Activated naive CD8-positive, alpha-beta T cell (primary cell): Measurements from ENCODE around the gene SMC4.

Source experiments
- H3K27ac Mint-ChIP-seq: one replicate; pipeline ENCODE4 v1.8.0; 2021; ENCODE audit warnings: mixed read lengths
- H3K27me3 Mint-ChIP-seq: one replicate; pipeline ENCODE4 v1.8.0; 2021; ENCODE audit warnings: mixed read lengths
- H3K36me3 Mint-ChIP-seq: one replicate; pipeline ENCODE4 v1.8.0; 2021; ENCODE audit warnings: mixed read lengths
- H3K4me1 Mint-ChIP-seq: one replicate; pipeline ENCODE4 v1.8.0; 2021; ENCODE audit warnings: low read depth, mixed read lengths
- H3K4me3 Mint-ChIP-seq: one replicate; pipeline ENCODE4 v1.8.0; 2021; ENCODE audit warnings: mild to moderate bottlenecking, mixed read lengths
- H3K9me3 Mint-ChIP-seq: one replicate; pipeline ENCODE4 v1.8.0; 2021; ENCODE audit warnings: low read depth, mixed read lengths

The SMC4 gene

DNA sequence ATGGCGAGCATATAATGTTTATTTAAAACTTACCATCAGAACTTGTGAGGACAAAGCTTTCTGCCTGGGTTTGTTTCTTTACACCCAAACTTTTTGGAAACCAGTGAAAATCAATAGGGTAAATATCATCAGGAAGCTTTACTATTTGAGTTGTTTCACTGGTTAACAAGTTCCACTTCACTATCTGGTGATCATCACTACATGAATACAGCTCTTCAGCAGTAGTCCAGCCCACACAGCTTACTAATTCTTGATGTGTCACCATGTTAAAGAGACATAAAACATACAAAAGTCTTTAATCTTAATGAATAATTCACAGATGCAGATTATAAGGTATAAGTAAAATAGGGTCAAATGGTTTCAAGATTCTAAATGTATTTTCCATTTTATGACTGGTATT lies 18.0 kb upstream of the SMC4 start:
- Mint-ChIP-seq H3K27me3 (no peaks in the 10 kb centered on the region), H3K4me3 (no peak overlapping the region), H3K36me3 (peaks cover 13% of the 10 kb centered on the region)

DNA sequence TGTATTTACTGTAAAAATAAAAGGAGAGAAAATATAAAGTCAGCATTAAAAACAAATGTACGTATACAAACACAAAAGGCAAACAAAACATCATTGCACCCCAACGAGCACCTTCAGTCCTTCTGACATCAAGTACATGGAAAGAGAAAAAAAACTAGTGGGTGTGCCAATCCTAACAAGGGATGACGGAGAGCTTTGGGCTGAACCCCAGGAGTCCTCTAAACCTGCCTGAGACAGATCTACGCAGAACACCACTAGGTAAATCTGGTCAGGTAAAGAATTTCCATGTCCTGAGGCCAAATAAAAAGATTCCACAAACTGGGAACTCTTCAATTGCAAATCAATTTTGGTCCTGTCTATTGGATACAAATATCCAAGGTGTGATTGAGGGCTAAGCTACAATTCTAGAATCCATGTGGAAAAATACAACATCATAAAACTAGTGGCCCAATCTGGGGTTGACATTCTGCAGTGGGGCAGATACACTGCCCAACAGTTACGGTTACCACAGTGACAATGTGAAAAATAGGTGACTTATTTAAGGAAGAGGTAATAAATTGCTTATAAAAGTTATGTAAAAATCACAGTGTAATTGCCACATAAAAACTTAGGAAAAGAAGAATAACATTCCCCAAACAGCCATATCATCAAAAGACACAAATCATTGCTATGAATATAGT lies 14.7 kb upstream of the SMC4 start:
- Mint-ChIP-seq H3K36me3 (peaks cover 19% of the 10 kb centered on the region), H3K27ac (no peak overlapping the region), H3K9me3 (no peaks in the 10 kb centered on the region), H3K4me1 (peaks cover 11% of the 10 kb centered on the region), H3K4me3 (no peak overlapping the region), H3K27me3 (no peaks in the 10 kb centered on the region)

More for the DNA sequence above, 18.0 kb upstream of the SMC4 start:
- no peaks in the 10 kb centered on the region for H3K9me3 Mint-ChIP-seq
- H3K4me1 Mint-ChIP-seq = peaks cover 11% of the 10 kb centered on the region
- H3K27ac Mint-ChIP-seq = no peak overlapping the region

DNA sequence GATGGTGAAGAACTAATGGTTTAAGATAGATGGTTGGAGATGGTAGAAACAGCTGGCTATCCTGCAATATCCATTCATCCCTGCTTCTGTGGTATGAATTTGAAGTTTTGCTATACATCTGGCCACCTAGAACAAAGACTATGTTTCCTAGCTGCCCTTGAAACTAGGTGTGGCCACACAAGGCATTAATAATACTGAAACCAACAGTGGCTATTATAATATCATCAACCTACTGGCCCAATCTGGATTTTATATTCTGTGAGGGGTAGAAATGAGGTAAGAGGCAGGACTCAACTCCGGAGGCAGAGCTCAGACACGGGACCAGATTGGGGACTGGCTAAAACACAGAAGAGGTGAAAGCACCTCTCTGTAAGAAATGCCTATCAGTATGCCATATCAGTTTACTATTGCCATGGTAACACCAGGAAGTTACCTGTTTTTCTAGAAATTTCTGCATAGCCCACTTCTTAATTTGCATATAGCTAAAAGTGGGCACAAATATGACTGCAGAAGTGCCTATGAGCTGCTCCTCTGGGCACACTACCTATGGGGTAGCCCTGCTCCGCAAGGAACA lies 8.8 kb upstream of the SMC4 start:
- Mint-ChIP-seq H3K9me3 (no peaks in the 10 kb centered on the region), H3K36me3 (peaks cover 10% of the 10 kb centered on the region), H3K4me3 (no peak overlapping the region), H3K4me1 (peaks cover 11% of the 10 kb centered on the region), H3K27ac (no peak overlapping the region), H3K27me3 (no peaks in the 10 kb centered on the region)

DNA sequence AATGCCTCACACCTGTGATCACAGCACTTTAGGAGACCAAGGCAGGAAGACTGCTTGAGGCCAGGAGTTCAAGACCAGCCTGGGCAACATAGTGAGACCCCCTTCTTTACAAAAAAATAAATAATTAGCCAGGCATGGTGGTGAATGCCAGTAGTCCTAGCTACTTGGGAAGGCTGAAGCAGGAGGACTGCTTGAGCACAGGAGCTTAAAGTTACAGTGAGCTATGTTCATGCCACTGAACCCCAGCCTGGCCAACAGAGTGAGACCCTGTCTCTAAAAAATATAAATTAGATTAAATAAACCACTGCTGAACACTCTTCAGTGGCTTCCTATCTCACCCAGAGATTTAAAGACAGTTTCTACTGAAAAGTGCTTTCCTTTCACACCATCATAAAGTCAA lies 6.7 kb upstream of the SMC4 start:
- H3K36me3 Mint-ChIP-seq = peaks cover 4% of the 10 kb centered on the region
- no peak overlapping the region for H3K27ac Mint-ChIP-seq
- H3K4me3 Mint-ChIP-seq = no peak overlapping the region
- no peaks in the 10 kb centered on the region for H3K9me3 Mint-ChIP-seq
- peaks cover 19% of the 10 kb centered on the region for H3K4me1 Mint-ChIP-seq
- H3K27me3 Mint-ChIP-seq = no peaks in the 10 kb centered on the region

DNA sequence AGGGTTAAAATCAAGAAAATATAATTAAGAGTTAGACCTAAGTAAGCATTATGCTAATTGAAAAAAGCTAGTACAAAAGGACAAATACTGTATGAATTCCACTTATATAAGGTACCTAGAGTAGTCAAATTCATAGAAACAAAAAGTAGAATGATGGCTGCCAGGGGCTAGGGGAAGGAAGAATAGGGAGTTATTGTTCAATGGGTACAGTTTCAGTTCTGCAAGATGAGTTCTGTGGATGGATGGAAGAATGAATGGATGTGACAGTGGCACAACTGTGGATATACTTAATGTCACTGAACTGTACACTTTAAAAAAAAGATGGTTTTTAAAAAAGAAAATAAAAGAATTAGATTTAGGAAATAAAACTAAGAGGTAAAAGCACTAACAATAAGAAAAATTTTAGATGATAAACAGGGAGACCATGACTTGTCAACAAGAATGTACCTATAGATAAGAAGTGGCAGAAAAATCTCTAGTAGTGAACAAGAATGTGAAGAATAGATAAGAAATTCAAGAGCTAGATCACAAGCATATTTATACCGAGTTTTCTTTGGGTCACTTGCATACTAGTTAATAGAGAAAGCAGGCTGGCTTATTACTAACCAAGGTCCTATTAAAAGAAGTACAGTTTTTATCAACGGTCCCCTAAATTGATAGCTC lies 6.0 kb upstream of the SMC4 start:
- no peaks in the 10 kb centered on the region for H3K27me3 Mint-ChIP-seq
- no peaks in the 10 kb centered on the region for H3K9me3 Mint-ChIP-seq
- peaks cover 2% of the 10 kb centered on the region for H3K36me3 Mint-ChIP-seq
- H3K4me3 Mint-ChIP-seq = no peak overlapping the region
- peaks cover 24% of the 10 kb centered on the region for H3K4me1 Mint-ChIP-seq
- no peak overlapping the region for H3K27ac Mint-ChIP-seq

DNA sequence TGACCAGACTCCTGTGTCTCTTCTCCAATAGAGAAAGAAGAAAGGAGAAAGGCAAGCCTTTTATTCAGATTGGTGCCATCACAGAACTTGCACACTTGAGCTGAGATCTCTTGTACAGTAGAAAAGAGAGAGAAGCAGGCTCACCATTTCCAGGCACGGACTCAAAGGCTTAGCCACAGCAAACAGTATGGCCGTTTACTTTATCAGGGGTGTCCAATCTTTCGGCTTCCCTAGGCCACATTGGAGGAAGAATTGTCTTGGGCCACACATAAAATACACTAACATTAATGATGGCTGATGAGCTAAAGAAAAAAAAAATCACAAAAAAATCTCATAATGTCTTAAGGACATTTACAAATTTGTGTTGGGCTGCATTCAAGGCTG lies 5.4 kb upstream of the SMC4 start:
- Mint-ChIP-seq H3K4me1 (peaks cover 29% of the 10 kb centered on the region), H3K27ac (no peak overlapping the region), H3K27me3 (no peaks in the 10 kb centered on the region)

DNA sequence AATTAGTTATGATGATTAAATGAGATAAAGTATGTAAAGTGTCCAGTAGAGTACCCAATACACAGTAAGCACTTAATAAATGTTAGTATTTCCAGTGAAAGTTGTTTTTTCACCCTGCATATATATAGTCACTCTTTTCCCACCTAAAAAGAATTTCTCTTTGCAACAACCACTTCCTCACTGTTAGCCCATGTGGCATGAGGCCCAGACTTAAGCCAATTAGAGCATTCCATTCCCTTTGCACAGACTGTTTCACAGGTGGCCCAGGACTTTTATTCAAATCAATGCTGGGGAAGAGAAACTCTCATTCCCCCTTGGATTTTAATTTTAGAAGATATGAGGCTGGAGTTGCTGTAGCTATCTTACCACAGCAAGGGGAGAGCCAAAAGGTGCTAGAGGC lies 4.2 kb upstream of the SMC4 start:
- H3K4me1 Mint-ChIP-seq = peaks cover 29% of the 10 kb centered on the region
- peak overlapping the region; percentile 10 for H3K27ac Mint-ChIP-seq
- no peaks in the 10 kb centered on the region for H3K9me3 Mint-ChIP-seq
- H3K27me3 Mint-ChIP-seq = no peaks in the 10 kb centered on the region
- H3K4me3 Mint-ChIP-seq = no peak overlapping the region
- peaks cover 2% of the 10 kb centered on the region for H3K36me3 Mint-ChIP-seq

More for the DNA sequence above, 5.4 kb upstream of the SMC4 start:
- peaks cover 2% of the 10 kb centered on the region for H3K36me3 Mint-ChIP-seq
- no peak overlapping the region for H3K4me3 Mint-ChIP-seq
- H3K9me3 Mint-ChIP-seq = no peaks in the 10 kb centered on the region

DNA sequence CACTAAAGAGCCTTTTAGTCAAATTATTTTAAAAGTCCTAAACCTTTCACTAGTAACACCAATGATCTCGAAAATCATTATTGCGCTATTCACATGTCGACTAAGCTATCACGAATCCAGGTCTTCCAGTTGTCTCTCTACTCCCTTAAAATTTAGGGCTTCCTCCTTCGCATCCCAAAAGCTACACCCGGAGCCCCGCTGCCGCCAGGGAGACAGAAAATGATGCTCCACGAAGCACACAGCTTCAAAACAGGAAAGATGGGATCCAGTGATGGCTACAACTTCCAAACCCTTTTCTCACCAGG lies 678 bp upstream of the SMC4 start:
- H3K36me3 Mint-ChIP-seq = peaks cover 15% of the 10 kb centered on the region
- H3K4me1 Mint-ChIP-seq = peaks cover 47% of the 10 kb centered on the region
- no peaks in the 10 kb centered on the region for H3K9me3 Mint-ChIP-seq
- peak overlapping the region; percentile 97 for H3K27ac Mint-ChIP-seq
- peaks cover 10% of the 10 kb centered on the region for H3K27me3 Mint-ChIP-seq
- peak overlapping the region; percentile 98 for H3K4me3 Mint-ChIP-seq

DNA sequence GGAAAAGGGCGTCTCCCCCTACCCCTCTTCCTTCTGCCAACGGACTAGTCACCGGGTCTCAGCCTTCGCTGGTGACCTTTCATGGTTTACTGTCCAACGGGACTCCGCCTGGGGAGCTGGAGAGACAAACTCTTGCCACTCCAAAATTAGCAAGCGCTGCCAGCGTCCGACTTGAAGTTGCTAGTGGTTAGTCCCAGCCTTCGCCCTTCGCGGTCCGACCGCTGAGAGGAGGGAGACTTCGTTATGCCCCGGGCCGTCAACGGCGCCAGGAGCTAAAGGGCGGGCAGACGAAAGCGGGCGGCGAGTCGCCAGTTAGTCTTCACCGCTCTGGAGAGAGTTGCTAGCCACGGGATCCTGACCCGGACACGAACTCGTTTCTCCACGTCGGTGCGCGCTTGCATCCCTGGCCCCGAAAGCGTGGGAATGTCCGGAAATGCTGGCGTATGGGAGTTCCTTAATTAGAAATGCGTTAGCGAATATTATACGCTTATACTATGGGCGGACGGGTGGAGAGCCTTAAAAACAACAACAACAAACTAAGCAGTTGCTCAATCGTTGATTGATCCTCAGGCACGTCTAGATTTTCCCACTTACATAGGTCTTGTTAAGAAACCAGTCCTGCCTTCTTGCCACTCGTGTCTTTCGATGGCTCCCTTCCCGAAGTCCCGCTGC lies 716 bp downstream of the SMC4 start:
- H3K27me3 Mint-ChIP-seq = peaks cover 10% of the 10 kb centered on the region
- peak overlapping the region; percentile 98 for H3K4me3 Mint-ChIP-seq
- H3K27ac Mint-ChIP-seq = peak overlapping the region; percentile 97
- no peaks in the 10 kb centered on the region for H3K9me3 Mint-ChIP-seq
- peaks cover 54% of the 10 kb centered on the region for H3K4me1 Mint-ChIP-seq
- peaks cover 22% of the 10 kb centered on the region for H3K36me3 Mint-ChIP-seq

DNA sequence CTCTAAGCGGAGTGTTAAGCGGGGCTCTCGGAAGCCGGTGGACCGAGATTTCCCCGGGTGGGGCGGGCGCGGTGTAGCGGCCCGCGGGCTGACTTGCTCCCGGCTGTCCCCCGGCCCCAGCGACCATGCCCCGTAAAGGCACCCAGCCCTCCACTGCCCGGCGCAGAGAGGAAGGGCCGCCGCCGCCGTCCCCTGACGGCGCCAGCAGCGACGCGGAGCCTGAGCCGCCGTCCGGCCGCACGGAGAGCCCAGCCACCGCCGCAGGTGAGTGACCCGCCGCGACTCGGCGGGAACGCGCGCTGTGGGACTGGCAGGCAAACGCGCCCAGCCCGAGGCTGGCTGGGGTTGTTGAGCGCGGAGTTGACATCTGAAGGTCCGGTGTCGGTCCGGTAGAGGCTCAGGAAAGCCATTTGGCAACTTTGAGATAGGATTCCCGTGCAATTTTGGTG lies 1.3 kb downstream of the SMC4 start:
- Mint-ChIP-seq H3K4me1 (peaks cover 54% of the 10 kb centered on the region), H3K36me3 (peaks cover 22% of the 10 kb centered on the region), H3K9me3 (no peaks in the 10 kb centered on the region), H3K27ac (peak overlapping the region; percentile 18), H3K4me3 (peak overlapping the region; percentile 98), H3K27me3 (peaks cover 10% of the 10 kb centered on the region)

DNA sequence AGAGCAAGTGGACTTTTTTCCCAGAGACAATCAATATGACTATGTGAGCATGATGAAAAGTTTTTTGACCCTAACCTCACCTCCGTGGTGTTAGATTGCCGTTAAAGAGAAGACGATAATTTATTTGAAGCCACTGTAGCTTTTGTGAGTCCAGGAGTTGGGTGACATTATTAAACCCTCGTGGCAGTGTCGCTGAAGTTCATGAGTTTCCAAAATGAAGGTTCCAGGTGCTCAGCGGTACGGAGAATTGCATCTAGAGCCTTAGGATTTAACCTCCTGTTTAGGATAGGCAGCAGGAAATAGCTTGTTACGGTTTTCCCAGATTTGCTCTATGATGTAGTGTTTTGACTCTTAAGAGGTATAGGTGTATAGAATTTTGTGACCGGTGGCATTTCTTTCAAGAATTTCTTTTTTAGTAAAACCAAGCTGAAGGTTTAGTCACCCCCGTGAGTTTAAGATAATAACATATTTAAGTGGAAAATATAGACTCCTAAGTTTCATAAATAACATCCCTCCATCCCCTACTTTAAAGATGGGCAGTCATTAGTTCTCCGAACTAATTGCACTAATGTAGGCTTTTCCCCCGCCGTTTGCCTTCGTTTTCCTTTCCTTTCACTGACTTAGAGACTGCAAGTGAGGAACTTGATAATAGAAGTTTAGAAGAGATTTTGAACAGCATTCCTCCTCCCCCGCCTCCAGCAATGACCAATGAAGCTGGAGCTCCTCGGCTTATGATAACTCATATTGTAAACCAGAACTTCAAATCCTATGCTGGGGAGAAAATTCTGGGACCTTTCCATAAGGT lies 2.0 kb downstream of the SMC4 start:
- peak overlapping the region; percentile 78 for H3K27ac Mint-ChIP-seq
- H3K36me3 Mint-ChIP-seq = peaks cover 22% of the 10 kb centered on the region
- H3K27me3 Mint-ChIP-seq = peaks cover 10% of the 10 kb centered on the region
- peak overlapping the region; percentile 93 for H3K4me3 Mint-ChIP-seq
- H3K4me1 Mint-ChIP-seq = peaks cover 52% of the 10 kb centered on the region
- H3K9me3 Mint-ChIP-seq = no peaks in the 10 kb centered on the region

DNA sequence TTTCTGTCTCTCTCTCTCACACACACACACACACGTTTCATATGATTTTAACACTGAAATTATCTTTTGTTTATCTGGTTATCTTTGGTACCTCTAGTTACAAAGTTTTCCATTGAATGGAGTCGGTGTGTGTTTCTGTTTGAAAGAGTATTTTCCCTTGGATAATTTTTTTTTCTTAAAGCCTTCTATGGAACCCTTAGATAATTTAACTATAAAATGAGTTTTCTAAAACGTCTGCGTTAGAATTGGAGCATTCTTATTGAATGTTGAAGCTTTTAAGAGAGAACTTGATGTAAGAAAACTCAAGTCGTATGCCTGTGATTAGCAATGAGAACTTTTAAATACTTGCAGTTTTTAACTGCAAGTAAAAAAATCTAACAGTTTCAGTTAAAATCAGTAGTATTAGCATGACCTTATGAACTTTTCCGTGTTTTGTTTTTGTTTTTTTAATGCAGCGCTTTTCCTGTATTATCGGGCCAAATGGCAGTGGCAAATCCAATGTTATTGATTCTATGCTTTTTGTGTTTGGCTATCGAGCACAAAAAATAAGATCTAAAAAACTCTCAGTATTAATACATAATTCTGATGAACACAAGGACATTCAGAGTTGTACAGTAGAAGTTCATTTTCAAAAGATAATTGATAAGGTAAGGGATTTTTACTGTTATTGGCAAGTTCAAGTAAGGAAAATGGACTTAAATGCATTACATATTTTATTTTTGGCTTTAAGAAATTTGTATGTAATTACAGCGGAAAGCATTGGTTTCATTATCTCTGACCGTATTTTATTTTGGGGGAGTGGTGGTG lies 3.0 kb downstream of the SMC4 start:
- Mint-ChIP-seq H3K27me3 (peaks cover 10% of the 10 kb centered on the region), H3K9me3 (no peaks in the 10 kb centered on the region)

DNA sequence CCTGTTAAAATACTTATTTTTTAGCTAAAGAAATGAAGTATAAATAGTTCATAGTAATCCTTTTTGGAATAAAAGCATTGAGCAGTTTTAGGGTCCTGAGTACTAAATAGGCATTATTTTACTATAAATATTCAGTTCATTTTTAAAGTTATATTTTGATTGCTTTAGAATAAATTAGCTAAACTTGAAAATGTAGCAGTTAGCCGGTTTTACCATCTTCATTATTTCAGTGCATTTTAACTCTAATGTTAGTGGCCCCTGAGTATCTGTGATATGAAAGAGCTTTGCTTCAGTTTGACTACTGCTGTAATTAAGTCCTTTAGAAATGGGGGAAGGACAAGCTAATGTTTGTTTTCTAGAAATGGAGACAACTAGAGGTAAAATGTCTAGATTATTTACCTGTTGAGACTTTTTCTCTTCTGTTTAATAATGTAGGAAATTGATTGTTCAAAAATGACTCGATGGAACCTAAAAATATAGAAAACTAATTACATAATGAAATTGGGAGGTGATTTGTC lies 3.6 kb downstream of the SMC4 start:
- Mint-ChIP-seq H3K27me3 (peaks cover 10% of the 10 kb centered on the region), H3K9me3 (no peaks in the 10 kb centered on the region), H3K4me1 (peaks cover 43% of the 10 kb centered on the region), H3K27ac (no peak overlapping the region), H3K4me3 (peak overlapping the region; percentile 93), H3K36me3 (peaks cover 22% of the 10 kb centered on the region)

More for the DNA sequence above, 3.0 kb downstream of the SMC4 start:
- Mint-ChIP-seq H3K4me1 (peaks cover 43% of the 10 kb centered on the region), H3K4me3 (peak overlapping the region; percentile 93), H3K27ac (peak overlapping the region; percentile 28), H3K36me3 (peaks cover 22% of the 10 kb centered on the region)
